ENCODE data around the gene FBXO31.

The FBXO31 gene

DNA sequence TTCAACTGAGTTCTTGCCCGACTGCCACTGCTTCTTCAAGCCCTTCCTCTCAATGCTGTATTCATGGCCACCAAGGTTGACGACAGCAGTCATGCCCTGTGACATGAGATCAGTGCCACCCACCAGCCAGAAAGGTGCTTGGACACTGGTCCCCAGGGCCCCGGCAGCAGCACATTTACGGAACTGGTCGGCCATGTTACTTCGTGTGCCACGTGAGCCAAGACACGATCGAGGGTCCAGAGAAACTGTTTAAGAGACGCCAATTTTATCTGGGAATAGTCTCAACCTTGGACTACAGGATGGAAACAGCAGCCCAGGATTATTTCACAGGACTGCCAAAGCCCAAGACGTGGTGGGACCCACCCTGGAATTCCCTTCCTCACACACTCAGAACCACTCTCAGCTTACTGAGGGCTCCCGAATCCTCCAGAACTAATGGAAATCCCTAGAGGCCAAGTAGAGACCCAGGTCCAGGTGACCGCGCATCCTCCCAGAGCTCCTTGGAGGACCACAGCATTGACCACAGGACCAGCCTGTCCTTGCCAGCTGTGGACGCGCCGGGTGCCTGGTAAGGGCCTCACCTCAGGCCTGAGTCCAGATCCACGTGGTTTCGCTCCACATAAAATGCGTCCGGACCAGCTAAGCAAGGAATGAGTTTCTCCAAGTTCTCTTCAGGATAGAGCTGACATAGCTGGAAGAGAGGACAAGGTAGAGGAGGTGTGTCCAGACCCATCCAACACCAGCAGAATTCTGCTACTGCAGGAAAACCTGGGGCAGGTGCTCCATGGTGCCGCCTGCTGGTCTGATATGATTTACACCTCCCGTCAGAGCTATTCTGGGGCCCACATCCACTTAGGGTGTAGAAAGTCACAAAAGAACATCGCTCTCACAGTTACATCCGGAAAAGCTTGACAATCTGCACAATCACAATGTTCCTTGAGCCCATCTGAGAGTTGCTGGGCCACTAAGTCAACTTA lies 36.7 kb upstream of the FBXO31 start:
- H3K36me3 ChIP-seq (ENCODE audit: insufficient read depth, low read length): peaks cover 15% of the 10 kb centered on the region
- no peak overlapping the region for H2AFZ ChIP-seq (ENCODE audit: low read length, unreplicated experiment)
- no peak overlapping the region for H3K4me3 ChIP-seq (ENCODE audit: low read depth, low read length)
- H3K27me3 ChIP-seq (ENCODE audit: insufficient read depth, low read length): no peaks in the 10 kb centered on the region
- H3K4me1 ChIP-seq (ENCODE audit: control insufficient read depth, insufficient read depth, low read length, unreplicated experiment): no peaks in the 10 kb centered on the region
- H3K27ac ChIP-seq (ENCODE audit: low read depth, low read length): no peak overlapping the region
- no peaks in the 10 kb centered on the region for H3K79me2 ChIP-seq (ENCODE audit: control insufficient read depth, insufficient read depth, low read length, unreplicated experiment)

DNA sequence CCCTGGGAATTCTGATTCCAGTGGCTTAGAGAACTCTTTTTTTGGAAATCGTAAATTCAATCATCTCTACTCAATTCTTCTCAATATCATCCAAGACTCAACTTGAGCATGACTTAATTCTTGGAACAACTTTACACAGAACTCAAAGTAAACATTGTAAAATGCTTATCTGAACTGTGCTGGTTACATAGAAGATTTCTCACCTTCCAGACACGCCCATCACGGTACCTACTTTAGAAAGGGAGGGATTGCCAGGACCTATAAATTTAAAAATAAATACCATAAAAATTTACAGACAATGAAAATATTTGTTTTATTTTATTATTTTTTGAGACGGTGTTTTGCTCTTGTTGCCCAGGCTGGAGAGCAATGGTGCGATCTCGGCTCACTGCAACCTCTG lies 35.1 kb upstream of the FBXO31 start:
- Histone ChIP-seq H3K27ac (ENCODE audit: low read depth, low read length) (no peak overlapping the region), H2AFZ (ENCODE audit: low read length, unreplicated experiment) (no peak overlapping the region), H3K36me3 (ENCODE audit: insufficient read depth, low read length) (peaks cover 15% of the 10 kb centered on the region)

DNA sequence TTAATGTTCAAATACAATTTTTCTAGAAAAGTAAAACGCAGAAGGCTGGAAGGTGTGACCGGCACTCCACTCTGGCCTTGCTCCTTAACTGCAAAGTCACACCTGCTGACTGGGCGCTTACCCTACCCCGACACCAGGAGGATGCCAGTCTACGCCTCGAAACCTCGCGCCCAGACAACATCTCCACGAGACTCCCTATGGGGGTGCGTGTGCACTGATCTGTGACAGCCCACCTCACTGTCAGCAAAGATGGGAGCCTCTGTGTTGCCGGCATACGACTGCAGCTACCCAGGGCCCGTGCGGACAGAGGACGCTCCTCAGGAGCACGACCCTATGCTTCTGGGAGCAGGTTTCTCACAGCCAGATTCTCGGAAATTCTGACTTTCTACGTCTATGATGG lies 34.6 kb upstream of the FBXO31 start:
- H2AFZ ChIP-seq (ENCODE audit: low read length, unreplicated experiment): no peak overlapping the region
- no peaks in the 10 kb centered on the region for H3K27me3 ChIP-seq (ENCODE audit: insufficient read depth, low read length)
- peaks cover 15% of the 10 kb centered on the region for H3K36me3 ChIP-seq (ENCODE audit: insufficient read depth, low read length)
- no peak overlapping the region for H3K27ac ChIP-seq (ENCODE audit: low read depth, low read length)
- H3K4me1 ChIP-seq (ENCODE audit: control insufficient read depth, insufficient read depth, low read length, unreplicated experiment): no peaks in the 10 kb centered on the region
- H3K79me2 ChIP-seq (ENCODE audit: control insufficient read depth, insufficient read depth, low read length, unreplicated experiment): no peaks in the 10 kb centered on the region
- H3K4me3 ChIP-seq (ENCODE audit: low read depth, low read length): no peak overlapping the region

More for the DNA sequence above, 35.1 kb upstream of the FBXO31 start:
- H3K27me3 ChIP-seq (ENCODE audit: insufficient read depth, low read length): no peaks in the 10 kb centered on the region
- no peaks in the 10 kb centered on the region for H3K79me2 ChIP-seq (ENCODE audit: control insufficient read depth, insufficient read depth, low read length, unreplicated experiment)
- no peaks in the 10 kb centered on the region for H3K4me1 ChIP-seq (ENCODE audit: control insufficient read depth, insufficient read depth, low read length, unreplicated experiment)
- H3K4me3 ChIP-seq (ENCODE audit: low read depth, low read length): no peak overlapping the region

DNA sequence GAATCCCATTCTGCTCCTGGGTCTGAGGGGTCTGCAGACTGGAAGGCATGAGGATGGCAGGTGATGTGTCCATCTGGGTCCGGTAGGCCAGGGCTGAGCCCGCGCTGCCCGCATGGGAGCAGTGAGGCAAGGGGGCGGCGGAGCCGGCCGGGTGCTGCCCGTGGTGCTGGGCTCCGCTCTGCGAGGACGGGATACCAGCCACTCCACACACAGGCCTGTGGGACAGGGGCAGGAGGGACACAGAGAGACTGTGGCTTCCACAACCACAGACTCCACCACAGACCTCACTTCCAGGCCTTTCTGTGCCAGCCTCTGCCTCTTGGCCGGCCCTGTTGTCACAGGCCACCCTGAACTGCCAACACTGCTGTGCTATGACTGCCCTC lies 33.9 kb upstream of the FBXO31 start:
- Histone ChIP-seq H3K27ac (ENCODE audit: low read depth, low read length) (no peak overlapping the region), H3K4me1 (ENCODE audit: control insufficient read depth, insufficient read depth, low read length, unreplicated experiment) (no peaks in the 10 kb centered on the region), H2AFZ (ENCODE audit: low read length, unreplicated experiment) (no peak overlapping the region), H3K36me3 (ENCODE audit: insufficient read depth, low read length) (peaks cover 8% of the 10 kb centered on the region; the same call in 1 of the 2 replicates), H3K4me3 (ENCODE audit: low read depth, low read length) (no peak overlapping the region), H3K79me2 (ENCODE audit: control insufficient read depth, insufficient read depth, low read length, unreplicated experiment) (no peaks in the 10 kb centered on the region), H3K27me3 (ENCODE audit: insufficient read depth, low read length) (no peaks in the 10 kb centered on the region)

DNA sequence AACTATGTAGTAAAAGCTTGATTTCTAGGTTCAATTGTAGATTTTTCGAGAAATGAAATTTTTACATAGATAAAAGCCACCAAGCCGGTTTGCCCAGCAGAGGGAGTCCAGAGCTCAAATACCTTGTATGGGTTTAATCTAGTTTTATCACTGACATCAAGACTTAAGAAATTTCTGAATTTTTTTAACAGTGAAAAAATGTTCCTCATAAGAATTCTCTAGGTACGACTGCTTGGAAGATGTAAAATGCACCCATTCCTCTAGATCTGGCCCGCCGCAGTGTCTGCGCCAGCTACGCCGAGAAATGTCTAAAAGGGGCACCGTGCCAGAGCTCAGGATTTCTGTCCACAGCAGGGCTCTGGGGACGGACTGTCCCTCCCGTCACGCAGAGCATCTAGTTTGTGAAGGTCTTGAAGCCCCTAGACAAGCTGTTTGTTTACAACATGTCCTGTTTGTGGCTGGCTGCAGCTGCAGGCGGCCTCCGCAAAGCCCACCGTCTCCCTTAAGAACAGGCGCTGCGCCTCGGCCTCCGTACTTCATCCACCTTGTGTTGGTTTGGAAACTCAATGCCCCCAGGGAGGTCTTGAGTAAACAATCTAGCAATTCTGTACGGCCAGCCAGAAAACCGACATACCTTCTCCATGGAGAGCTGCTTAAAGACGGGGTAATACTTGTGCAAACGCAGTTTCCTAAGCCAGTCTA lies 33.4 kb upstream of the FBXO31 start:
- no peaks in the 10 kb centered on the region for H3K4me1 ChIP-seq (ENCODE audit: control insufficient read depth, insufficient read depth, low read length, unreplicated experiment)
- H3K36me3 ChIP-seq (ENCODE audit: insufficient read depth, low read length): peaks cover 6% of the 10 kb centered on the region; the same call in 1 of the 2 replicates

DNA sequence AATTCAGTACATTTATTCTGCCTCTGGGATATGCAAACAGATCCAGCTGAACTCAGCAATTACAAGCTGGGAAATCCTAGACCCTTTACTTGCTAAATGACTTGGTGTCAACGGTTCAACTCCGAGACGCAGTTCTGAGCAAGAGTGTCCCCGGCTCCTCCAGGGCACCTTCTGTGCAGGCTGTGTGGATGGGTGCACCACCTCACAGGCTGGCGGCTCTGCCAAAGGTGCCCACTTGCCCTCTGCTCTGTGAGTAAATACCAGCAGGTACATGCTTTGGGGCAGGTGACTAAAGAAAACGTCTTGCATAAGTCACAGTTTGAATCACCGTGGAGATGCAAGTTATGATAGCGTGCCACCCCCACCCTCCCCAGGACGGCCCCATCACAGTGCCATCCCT lies 31.9 kb upstream of the FBXO31 start:
- no peaks in the 10 kb centered on the region for H3K79me2 ChIP-seq (ENCODE audit: control insufficient read depth, insufficient read depth, low read length, unreplicated experiment)
- no peak overlapping the region for H3K4me3 ChIP-seq (ENCODE audit: low read depth, low read length)
- no peaks in the 10 kb centered on the region for H3K4me1 ChIP-seq (ENCODE audit: control insufficient read depth, insufficient read depth, low read length, unreplicated experiment)
- H3K36me3 ChIP-seq (ENCODE audit: insufficient read depth, low read length): 0 out of 2 replicates have a peak, but pooled peaks cover 2% of the 10 kb centered on the region
- H3K27ac ChIP-seq (ENCODE audit: low read depth, low read length): no peak overlapping the region
- H3K27me3 ChIP-seq (ENCODE audit: insufficient read depth, low read length): no peaks in the 10 kb centered on the region
- no peak overlapping the region for H2AFZ ChIP-seq (ENCODE audit: low read length, unreplicated experiment)

More for the DNA sequence above, 33.4 kb upstream of the FBXO31 start:
- no peaks in the 10 kb centered on the region for H3K79me2 ChIP-seq (ENCODE audit: control insufficient read depth, insufficient read depth, low read length, unreplicated experiment)
- H3K4me3 ChIP-seq (ENCODE audit: low read depth, low read length): no peak overlapping the region
- H3K27me3 ChIP-seq (ENCODE audit: insufficient read depth, low read length): no peaks in the 10 kb centered on the region
- H3K27ac ChIP-seq (ENCODE audit: low read depth, low read length): no peak overlapping the region
- H2AFZ ChIP-seq (ENCODE audit: low read length, unreplicated experiment): no peak overlapping the region

DNA sequence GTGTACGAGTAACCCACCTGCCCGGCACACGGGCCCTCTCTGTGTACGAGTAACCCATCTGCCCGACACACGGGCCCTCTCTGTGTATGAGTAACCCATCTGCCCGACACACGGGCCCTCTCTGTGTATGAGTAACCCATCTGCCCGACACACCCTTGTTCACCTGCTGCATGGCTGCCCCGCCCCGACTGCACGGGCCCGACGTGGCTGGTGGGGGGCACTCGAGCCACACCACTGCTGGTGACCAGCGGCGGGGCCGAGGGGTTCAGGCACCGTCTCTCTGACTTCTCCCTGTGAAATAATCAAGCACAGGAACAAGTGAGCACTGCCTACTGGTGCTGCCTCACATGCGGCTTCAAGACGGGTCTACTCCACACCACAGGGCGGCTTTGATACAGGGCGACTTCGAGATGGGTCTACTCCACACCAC lies 30.7 kb upstream of the FBXO31 start:
- Histone ChIP-seq H2AFZ (ENCODE audit: low read length, unreplicated experiment) (no peak overlapping the region), H3K79me2 (ENCODE audit: control insufficient read depth, insufficient read depth, low read length, unreplicated experiment) (no peaks in the 10 kb centered on the region), H3K4me3 (ENCODE audit: low read depth, low read length) (no peak overlapping the region), H3K4me1 (ENCODE audit: control insufficient read depth, insufficient read depth, low read length, unreplicated experiment) (no peaks in the 10 kb centered on the region), H3K27ac (ENCODE audit: low read depth, low read length) (no peak overlapping the region), H3K27me3 (ENCODE audit: insufficient read depth, low read length) (no peaks in the 10 kb centered on the region), H3K36me3 (ENCODE audit: insufficient read depth, low read length) (no peaks in the 10 kb centered on the region)

DNA sequence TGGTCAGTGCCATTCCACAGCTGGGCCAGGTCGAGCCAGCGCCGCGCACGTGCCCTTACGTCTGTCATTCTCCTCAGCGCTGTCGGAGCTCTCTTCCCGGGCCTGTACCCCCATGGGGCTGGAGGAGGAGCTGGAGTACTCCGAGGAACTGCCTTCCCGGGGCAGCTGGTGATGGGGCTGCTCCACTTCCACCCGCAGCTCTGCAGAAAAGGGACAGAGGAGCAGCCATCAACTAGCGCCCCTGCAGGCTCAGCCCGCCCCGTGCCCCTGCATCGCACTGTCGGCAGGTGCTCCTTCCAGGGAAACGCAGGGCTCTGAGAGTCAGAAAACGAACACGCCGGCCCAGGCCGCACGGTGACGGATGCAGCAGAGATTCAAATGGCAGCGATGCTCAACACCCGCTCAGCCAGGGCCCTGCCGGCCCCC lies 29.4 kb upstream of the FBXO31 start:
- Histone ChIP-seq H3K27me3 (ENCODE audit: insufficient read depth, low read length) (no peaks in the 10 kb centered on the region), H2AFZ (ENCODE audit: low read length, unreplicated experiment) (no peak overlapping the region), H3K4me3 (ENCODE audit: low read depth, low read length) (no peak overlapping the region), H3K4me1 (ENCODE audit: control insufficient read depth, insufficient read depth, low read length, unreplicated experiment) (no peaks in the 10 kb centered on the region), H3K27ac (ENCODE audit: low read depth, low read length) (no peak overlapping the region), H3K79me2 (ENCODE audit: control insufficient read depth, insufficient read depth, low read length, unreplicated experiment) (no peaks in the 10 kb centered on the region), H3K36me3 (ENCODE audit: insufficient read depth, low read length) (no peaks in the 10 kb centered on the region)

DNA sequence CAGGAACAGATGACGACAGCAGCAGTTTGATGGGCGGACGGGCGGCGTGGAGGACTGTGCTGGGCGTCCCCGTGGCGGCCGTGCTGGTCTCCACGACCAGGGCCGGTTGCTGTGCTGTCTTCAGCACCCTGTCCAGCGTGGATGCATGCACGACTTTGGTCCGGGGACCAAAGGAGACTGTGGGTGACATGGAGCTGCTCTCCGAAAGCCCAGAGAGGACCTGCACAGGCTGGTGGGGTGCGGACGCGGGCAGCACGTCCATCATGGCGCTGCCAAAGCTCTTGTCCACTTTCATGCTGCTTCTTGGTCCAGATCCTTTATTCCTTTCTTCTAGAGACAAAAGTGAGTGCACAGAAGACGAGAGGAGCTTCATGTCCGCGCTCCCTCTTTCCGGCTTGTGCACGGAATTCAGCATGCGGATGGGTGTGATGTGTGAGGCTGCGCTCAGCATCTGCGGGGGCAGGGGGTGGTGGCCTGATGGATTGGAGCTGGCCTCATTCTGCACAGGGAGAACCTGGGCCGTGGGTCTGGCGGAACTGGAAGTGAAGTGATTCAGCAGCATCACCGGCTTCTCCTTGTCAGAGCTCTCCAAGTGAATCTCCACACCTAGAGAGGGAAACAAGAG lies 28.9 kb upstream of the FBXO31 start:
- Histone ChIP-seq H3K4me1 (ENCODE audit: control insufficient read depth, insufficient read depth, low read length, unreplicated experiment) (peaks cover 4% of the 10 kb centered on the region), H3K4me3 (ENCODE audit: low read depth, low read length) (no peak overlapping the region), H3K36me3 (ENCODE audit: insufficient read depth, low read length) (0 out of 2 replicates have a peak, but pooled peaks cover 2% of the 10 kb centered on the region), H3K79me2 (ENCODE audit: control insufficient read depth, insufficient read depth, low read length, unreplicated experiment) (no peaks in the 10 kb centered on the region), H3K27me3 (ENCODE audit: insufficient read depth, low read length) (no peaks in the 10 kb centered on the region), H3K27ac (ENCODE audit: low read depth, low read length) (no peak overlapping the region), H2AFZ (ENCODE audit: low read length, unreplicated experiment) (no peak overlapping the region)

DNA sequence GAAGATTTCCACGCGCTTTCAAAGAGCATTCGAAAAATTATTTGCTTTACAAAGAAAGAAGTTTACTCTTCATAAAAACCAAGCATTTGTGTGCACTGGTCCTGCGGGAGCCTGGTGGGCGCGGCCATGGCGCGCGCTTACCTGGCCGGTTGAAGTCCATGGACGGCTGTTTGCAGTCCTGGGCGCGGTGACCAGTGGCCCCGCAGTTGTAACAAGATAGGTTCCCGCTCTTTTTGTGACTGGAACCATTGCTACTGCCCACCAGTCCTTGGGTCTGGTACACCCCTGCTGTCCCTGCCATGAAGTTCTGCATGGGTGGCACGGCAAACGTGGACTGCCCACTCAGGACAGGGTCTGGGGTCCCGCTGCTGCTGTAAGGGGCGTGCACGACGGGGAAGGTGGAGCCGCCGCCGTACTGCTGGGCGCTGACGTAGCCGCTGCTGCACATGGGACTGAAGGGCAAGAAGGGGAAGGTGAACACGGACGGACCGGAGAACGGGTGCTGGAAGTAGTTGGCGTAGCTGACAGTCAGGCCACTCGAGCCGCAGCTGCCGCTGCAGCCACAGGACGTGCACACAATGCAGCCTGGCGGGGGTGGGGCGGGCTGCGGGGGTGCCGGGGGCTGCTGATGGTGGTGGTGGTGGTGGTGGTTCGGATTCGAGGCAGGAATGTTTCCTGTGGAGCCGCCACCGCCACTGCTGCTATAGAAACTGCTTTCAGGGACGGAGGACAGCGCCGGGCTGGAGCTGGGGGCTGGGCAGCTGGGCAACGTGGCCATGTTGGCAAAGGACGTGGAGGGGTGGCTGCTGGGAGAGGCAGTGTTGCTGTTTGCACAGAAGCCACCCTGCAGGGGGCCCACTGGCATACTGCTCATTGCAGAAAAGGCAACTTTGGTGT lies 28.0 kb upstream of the FBXO31 start:
- H3K36me3 ChIP-seq (ENCODE audit: insufficient read depth, low read length): 0 out of 2 replicates have a peak, but pooled peaks cover 5% of the 10 kb centered on the region
- no peaks in the 10 kb centered on the region for H3K79me2 ChIP-seq (ENCODE audit: control insufficient read depth, insufficient read depth, low read length, unreplicated experiment)
- peaks cover 10% of the 10 kb centered on the region for H3K4me1 ChIP-seq (ENCODE audit: control insufficient read depth, insufficient read depth, low read length, unreplicated experiment)
- no peak overlapping the region for H3K27ac ChIP-seq (ENCODE audit: low read depth, low read length)
- no peak overlapping the region for H3K4me3 ChIP-seq (ENCODE audit: low read depth, low read length)
- H2AFZ ChIP-seq (ENCODE audit: low read length, unreplicated experiment): no peak overlapping the region
- no peaks in the 10 kb centered on the region for H3K27me3 ChIP-seq (ENCODE audit: insufficient read depth, low read length)
